GM15510 (cell line): Measurements from ENCODE around the gene PREB.

Source experiments
- POLR2A ChIP-seq: IDR thresholded peaks from 3 replicates; pipeline ENCODE4 v1.6.1; 2011; ENCODE audit warnings: borderline replicate concordance; ENCODE audit not compliant: insufficient read length; ENCODE audit errors: extremely low read depth

The PREB gene

DNA sequence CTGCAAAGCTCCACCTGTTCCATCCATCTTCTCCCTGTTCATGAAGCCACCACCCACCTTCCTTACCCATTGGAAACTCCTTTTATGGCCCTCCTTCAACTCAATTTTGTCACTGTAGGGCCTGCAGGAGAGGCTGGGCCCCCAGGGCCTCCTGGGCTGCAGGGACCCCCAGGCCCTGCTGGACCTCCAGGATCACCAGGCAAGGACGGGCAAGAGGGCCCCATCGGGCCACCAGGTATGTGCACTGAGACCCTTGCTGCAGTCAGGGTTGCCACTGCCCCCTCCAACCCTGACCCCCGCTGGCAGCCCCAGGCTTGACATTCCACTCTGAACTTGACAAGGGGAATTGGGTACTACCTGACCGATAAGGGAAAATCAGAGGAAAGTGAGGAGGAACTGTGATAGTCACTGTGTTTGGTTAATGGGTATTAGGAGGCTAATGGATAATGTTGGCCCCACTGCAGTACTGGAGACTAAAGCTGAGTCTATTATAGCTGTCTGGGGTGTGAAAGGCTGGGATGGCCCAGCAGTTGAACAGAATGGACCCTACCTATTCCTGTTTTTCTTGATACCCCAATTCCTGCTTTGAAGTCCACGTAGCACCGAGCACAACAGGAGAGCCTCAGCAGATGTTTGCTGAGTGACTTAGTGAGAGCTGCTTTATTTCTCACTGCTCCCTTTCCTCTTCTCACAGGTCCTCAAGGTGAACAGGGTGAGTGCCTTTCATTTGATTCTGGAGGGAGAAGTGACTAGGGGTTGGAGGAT, 50.0 kb downstream of the PREB start:
- TF ChIP-seq POLR2A = no peak

- no peak for TF ChIP-seq POLR2A
Observed at GRCh38 chr2:27083410-27084296, 50.8 kb downstream of the PREB start.

GRCh38 chr2:27082773-27083409, 51.5 kb downstream of the PREB start:
- no peak for TF ChIP-seq POLR2A

- TF ChIP-seq POLR2A = no peak
Observed at GRCh38 chr2:27081984-27082772, 52.3 kb downstream of the PREB start.
